Omental fat pad (tissue), 4 donors: Measurements from ENCODE around the gene CAGE1. TPM values are rescaled to one million over a fixed set of nuclear protein-coding genes. Genes with fewer than 3 reads are reported as not detected.

ENCODE experiments used
- ATAC-seq: fragments of 150-250 bp; one replicate; pipeline ENCODE4 v1.9.1; 2016; ENCODE audit warnings: mild to moderate bottlenecking, moderate library complexity; ENCODE audit not compliant: low FRiP score
- DNase-seq: peaks from one replicate; pipeline ENCODE4 v3.0.0-alpha.2; 2019; ENCODE audit warnings: low spot score
- total RNA-seq, 4 donors: library from RNA; depleted of rRNA; stranded (reverse); fragments of >200 nt; gene quantifications; one replicate each; pipeline ENCODE4 v1.1.0, GENCODE V29; 2016
- TF ChIP-seq, protein P1 (sequence below), 3 donors: fragments of 450-650 bp; IDR thresholded peaks; one replicate each; pipeline ENCODE4 v1.5.1; 2016 to 2017; ENCODE audit warnings: antibody characterized with exemption in 3 of 3, mild to moderate bottlenecking in 3 of 3, moderate library complexity in 2 of 3

The CAGE1 gene
- total RNA-seq, 4 donors from 2014 or later = not detected

DNA sequence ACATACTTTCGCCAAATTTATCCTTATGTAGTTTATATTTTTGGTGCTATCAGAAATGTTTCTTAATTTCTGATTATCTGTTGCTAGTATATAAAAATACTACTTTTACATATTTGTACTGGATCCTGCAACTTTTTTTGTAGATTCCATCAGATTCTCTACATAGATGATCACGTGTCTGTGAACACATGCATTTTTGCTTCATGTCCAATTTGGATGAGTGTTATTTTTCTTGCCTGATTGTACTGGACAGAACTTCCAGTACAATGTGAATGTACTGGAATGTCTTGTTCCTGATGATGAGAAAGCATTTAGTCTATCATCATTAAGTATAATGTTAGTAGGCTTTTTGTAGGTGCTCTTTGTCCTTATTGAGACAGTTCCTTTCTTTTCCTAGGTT, 51.5 kb downstream of the CAGE1 start:
- TF ChIP-seq, protein P1, sequence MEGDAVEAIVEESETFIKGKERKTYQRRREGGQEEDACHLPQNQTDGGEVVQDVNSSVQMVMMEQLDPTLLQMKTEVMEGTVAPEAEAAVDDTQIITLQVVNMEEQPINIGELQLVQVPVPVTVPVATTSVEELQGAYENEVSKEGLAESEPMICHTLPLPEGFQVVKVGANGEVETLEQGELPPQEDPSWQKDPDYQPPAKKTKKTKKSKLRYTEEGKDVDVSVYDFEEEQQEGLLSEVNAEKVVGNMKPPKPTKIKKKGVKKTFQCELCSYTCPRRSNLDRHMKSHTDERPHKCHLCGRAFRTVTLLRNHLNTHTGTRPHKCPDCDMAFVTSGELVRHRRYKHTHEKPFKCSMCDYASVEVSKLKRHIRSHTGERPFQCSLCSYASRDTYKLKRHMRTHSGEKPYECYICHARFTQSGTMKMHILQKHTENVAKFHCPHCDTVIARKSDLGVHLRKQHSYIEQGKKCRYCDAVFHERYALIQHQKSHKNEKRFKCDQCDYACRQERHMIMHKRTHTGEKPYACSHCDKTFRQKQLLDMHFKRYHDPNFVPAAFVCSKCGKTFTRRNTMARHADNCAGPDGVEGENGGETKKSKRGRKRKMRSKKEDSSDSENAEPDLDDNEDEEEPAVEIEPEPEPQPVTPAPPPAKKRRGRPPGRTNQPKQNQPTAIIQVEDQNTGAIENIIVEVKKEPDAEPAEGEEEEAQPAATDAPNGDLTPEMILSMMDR (IDR thresholded peaks at IDR 0.05) = no peak
- DNase-seq = no peak
- ATAC-seq = no peak

DNA sequence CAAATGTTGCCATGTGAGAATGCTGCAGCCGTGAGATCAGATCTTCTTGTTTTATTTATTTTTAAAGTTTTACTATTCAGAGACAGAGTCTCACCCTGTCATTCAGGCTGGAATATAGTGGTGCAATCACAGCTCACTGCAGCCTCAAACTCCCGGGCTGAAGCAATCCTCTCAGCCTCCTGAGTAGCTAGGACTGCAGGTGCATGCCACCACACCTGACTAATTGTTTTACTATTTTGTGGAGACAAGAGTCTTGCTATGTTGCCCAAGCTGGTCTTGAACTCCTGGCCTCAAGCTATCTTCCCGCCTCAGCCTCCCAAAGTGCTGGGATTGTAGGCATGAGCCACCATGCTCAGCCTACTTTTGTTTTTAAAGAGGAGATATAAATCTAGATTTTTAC, 54.0 kb downstream of the CAGE1 start:
- no peak for ATAC-seq
- TF ChIP-seq, protein P1 (IDR thresholded peaks at IDR 0.05) = no peak
- no peak for DNase-seq

DNA sequence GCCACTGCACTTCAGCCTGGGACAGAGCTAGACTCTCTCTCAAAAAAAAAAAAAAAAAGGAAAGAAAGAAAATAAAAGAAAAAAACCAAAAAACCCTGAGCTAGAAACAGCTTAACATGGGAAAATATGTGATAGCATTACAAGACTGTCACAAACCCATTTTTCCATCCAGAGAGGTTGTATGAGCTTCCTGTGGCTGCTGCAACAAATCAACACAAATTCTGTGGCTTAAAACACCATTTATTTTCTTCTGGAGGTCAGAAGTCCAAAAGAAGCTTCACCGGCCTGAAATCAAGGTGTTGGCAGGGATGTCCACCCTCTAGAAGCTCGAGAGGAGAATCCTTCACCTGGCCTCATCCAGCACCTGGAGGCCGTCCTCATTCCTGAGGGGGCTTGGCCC, 54.9 kb downstream of the CAGE1 start:
- DNase-seq (no peak), ATAC-seq (no peak)
- TF ChIP-seq, protein P1 (IDR thresholded peaks at IDR 0.05) = no peak

DNA sequence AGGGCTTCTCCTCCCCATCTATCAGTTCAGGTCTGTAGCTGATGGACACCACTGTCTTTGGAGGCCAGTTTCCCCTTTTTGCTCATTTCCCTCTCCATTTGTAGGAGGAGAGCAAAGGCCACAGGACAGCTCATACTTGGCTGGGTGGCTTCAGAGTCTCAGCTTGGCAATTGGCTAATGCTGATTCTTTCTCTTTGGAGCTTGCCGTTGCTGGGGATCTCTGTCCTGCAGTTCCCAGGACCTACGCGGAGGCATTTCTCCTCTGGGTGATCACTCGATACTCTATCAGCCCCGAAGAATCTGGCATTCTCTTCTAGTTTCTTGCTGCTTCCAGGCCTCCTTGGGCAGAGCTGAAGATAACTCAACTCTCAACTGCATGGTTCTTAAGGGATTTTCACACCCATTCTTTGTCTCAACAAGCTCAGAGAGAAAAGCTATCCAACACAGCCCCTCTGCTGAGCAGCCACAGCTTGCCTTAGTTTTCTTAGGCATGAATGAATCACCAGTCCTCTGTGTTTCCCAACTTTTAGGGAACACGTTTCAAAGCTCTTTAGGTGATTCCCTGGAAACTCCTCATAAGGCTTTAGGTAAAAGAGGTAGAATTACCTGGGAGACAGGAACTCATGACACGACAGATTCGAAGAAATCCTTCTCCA, 57.3 kb downstream of the CAGE1 start:
- ATAC-seq (no peak), DNase-seq (no peak)
- TF ChIP-seq, protein P1 (IDR thresholded peaks at IDR 0.05) = no peak

DNA sequence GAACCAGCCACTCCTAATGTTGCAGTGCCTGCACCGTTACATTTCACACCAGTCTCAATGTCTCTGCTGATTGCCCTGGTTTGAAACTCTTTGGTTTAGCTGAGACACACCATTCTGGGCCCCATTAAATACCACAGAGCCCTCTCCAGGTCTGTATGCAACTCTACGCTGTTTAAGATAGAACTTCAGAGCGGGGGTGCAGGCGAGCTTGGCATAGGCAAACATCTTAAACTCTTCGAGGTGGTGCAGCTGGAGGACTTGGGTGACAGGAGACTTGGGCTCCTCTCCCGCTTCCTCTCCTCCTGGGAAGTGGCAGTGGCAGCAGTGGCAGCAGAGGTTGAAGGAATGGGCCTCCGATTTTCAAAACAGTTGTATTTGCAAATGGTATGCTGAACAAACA, 58.1 kb downstream of the CAGE1 start:
- TF ChIP-seq, protein P1 (IDR thresholded peaks at IDR 0.05) = no peak
- DNase-seq (no peak), ATAC-seq (no peak)

DNA sequence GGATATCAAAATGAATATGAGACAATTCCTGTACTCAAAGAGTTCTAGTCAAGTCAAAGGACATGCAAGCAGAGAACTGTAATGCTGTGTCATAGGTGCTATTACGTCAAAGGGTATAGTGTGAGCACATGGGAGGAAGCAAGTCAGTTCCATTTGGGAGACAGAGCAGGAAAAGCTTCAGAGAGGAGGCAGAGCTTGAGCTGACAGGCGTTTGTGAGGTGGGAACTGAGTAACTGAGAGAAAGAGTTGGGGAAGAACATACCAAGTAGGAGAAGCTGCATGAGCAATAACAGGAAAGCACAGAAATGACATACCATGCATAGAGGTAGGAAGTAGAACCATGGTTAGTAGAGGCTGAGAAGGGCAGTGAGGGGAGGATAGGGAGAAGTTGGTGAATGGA, 61.3 kb downstream of the CAGE1 start:
- TF ChIP-seq, protein P1 (IDR thresholded peaks at IDR 0.05) = no peak
- no peak for DNase-seq
- ATAC-seq = no peak

DNA sequence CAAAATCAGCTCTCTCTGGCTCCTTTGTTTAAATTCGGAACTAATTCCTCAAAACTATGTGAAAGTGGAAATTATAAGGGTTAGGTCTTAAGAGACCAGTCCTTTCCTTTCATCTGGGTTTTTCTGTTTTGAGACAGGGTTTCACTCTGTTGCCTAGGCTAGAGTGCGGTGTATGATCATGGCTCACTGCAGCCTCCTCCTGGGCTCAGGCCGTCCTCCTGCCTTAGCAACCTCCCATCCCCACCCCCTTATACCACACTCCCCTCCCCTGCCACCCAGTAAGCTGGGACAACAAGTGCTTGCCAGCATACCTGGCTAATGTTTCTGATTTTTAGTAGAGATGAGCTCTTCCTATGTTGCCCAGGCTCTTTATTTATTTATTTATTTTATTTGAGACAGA, 63.8 kb downstream of the CAGE1 start:
- no peak for ATAC-seq
- TF ChIP-seq, protein P1 (IDR thresholded peaks at IDR 0.05) = no peak
- no peak for DNase-seq
